Caco-2 (cell line): ENCODE measurements around the gene MAPT. TPM values are rescaled to one million over a fixed set of nuclear protein-coding genes. Genes with fewer than 3 reads are reported as not detected.

ENCODE experiments used
- Bru-seq: library from RNA; stranded (reverse); fragments of 400-500 nt; gene quantifications from one replicate; lab custom pipeline; 2021; lab: Mats Ljungman, UMichigan
- BruChase-seq, 2 experiments: library from RNA; stranded (reverse); fragments of 400-500 nt; gene quantifications; one replicate each; lab custom pipeline; 2021; lab: Mats Ljungman, UMichigan
- BruUV-seq: library from RNA; stranded (reverse); fragments of 400-500 nt; replicated peaks from 2 replicates; lab custom pipeline; 2021; lab: Mats Ljungman, UMichigan
- CTCF ChIA-PET: fragments of 300-600 bp; sonication (Branson Sonifier 250); formaldehyde crosslinking; loops from one replicate; lab custom pipeline; 2022; ENCODE audit warnings: antibody characterized with exemption; lab: Charles Lee
- POLR2A ChIA-PET: fragments of 300-600 bp; sonication (Branson Sonifier 250); formaldehyde crosslinking; loops from one replicate; lab custom pipeline; 2022; ENCODE audit warnings: antibody characterized with exemption; lab: Charles Lee
- DNase-seq, 2 experiments: peaks; one replicate each; pipeline versions ENCODE4 v3.0.0 to v3.0.0-alpha.2; 2020 to 2022
- H3K27me3 ChIP-seq: replicated peaks from 2 replicates; pipeline ENCODE4 v1.6.0; 2011; ENCODE audit warnings: low read length; ENCODE audit not compliant: control insufficient read depth, insufficient read depth
- H3K36me3 ChIP-seq: 2 replicates; pipeline ENCODE4 v1.5.1; 2011; ENCODE audit warnings: low read length; ENCODE audit not compliant: control insufficient read depth, insufficient read depth
- H3K4me1 ChIP-seq: fragments of 250-450 bp; sonication (Bioruptor Pico); 2 replicates; pipeline ENCODE4 v1.5.1; 2020; ENCODE audit warnings: mild to moderate bottlenecking
- H3K4me3 ChIP-seq: 2 replicates; pipeline ENCODE4 v1.5.1; 2011; ENCODE audit warnings: low read depth, mild to moderate bottlenecking, control low read depth, low read length
- H3K9me3 ChIP-seq: fragments of 250-450 bp; sonication (Bioruptor Pico); 2 replicates; pipeline ENCODE4 v1.5.1; 2020; ENCODE audit warnings: mild to moderate bottlenecking, moderate library complexity
- H3K27ac Mint-ChIP-seq: one replicate; pipeline ENCODE4 v1.8.0; 2022; ENCODE audit warnings: mixed read lengths; ENCODE audit not compliant: unreplicated experiment
- H3K27me3 Mint-ChIP-seq: one replicate; pipeline ENCODE4 v1.8.0; 2022; ENCODE audit warnings: mixed read lengths; ENCODE audit not compliant: insufficient read depth, unreplicated experiment
- H3K36me3 Mint-ChIP-seq: one replicate; pipeline ENCODE4 v1.8.0; 2022; ENCODE audit warnings: mild to moderate bottlenecking, mixed read lengths; ENCODE audit not compliant: insufficient read depth, unreplicated experiment
- H3K4me1 Mint-ChIP-seq: one replicate; pipeline ENCODE4 v1.8.0; 2022; ENCODE audit warnings: low read depth, mixed read lengths; ENCODE audit not compliant: unreplicated experiment
- H3K4me3 Mint-ChIP-seq: one replicate; pipeline ENCODE4 v1.8.0; 2022; ENCODE audit warnings: mild to moderate bottlenecking, moderate library complexity, mixed read lengths; ENCODE audit not compliant: unreplicated experiment
- H3K9me3 Mint-ChIP-seq: one replicate; pipeline ENCODE4 v1.8.0; 2022; ENCODE audit warnings: mixed read lengths; ENCODE audit not compliant: unreplicated experiment
- CTCF ChIP-seq, 2 experiments: fragments of 200-600 bp in 1 of 2; IDR thresholded peaks; 1 replicate in 1 of 2; 2 replicates in 1 of 2; pipeline versions ENCODE4 v1.5.1 to v1.8.0; 2011 to 2022; ENCODE audit warnings: antibody characterized with exemption in 1 of 2, control low read depth in 1 of 2, inconsistent platforms in 1 of 2, low read depth in 1 of 2, low read length in 1 of 2, mild to moderate bottlenecking in 1 of 2, moderate library complexity in 1 of 2; ENCODE audit not compliant: insufficient read depth in 1 of 2, severe bottlenecking in 1 of 2, unreplicated experiment in 1 of 2
- intact Hi-C: fragments of 100-400 bp; cut with micrococcal nuclease; formaldehyde crosslinking; loops from one replicate; pipeline ENCODE4 v1.10.0; 2022; ENCODE audit not compliant: unreplicated experiment
- long read RNA-seq: library from polyadenylated mRNA; stranded (forward); transcript quantifications from one replicate; pipeline ENCODE4 v2.0.0, GENCODE V29; 2022
- total RNA-seq: library from RNA; stranded (reverse); gene quantifications from 2 replicates; pipeline ENCODE4 v1.2.3, GENCODE V29; 2022

MAPT gene
- total RNA-seq (0.60 and 0.95 TPM in 2 replicates), Bru-seq, nascent RNA (percentile 19 among the genes with signal in this experiment), BruChase-seq, experiment 1, labeled RNA remaining after a 2-hour chase (percentile 19 among the genes with signal in this experiment), BruChase-seq, experiment 2, labeled RNA remaining after a 6-hour chase (percentile 17 among the genes with signal in this experiment)
- long read RNA-seq, partial matches to known transcripts = 0 of 1 reads
- long read RNA-seq, other reads (novel, unspliced or antisense) = 1 of 1 reads

DNA sequence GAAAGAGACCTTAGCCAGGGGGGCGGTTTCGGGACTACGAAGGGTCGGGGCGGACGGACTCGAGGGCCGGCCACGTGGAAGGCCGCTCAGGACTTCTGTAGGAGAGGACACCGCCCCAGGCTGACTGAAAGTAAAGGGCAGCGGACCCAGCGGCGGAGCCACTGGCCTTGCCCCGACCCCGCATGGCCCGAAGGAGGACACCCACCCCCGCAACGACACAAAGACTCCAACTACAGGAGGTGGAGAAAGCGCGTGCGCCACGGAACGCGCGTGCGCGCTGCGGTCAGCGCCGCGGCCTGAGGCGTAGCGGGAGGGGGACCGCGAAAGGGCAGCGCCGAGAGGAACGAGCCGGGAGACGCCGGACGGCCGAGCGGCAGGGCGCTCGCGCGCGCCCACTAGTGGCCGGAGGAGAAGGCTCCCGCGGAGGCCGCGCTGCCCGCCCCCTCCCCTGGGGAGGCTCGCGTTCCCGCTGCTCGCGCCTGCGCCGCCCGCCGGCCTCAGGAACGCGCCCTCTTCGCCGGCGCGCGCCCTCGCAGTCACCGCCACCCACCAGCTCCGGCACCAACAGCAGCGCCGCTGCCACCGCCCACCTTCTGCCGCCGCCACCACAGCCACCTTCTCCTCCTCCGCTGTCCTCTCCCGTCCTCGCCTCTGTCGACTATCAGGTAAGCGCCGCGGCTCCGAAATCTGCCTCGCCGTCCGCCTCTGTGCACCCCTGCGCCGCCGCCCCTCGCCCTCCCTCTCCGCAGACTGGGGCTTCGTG, at the start of gene MAPT:
TSS of gene MAPT (plus strand) at position 533 of the 763 bp plus-strand sequence. CDS start 67,784 bp downstream, outside the sequence.
- BruUV-seq = no TSS peak
- H3K9me3 ChIP-seq = no peaks in the 10 kb centered on the region
- no peaks in the 10 kb centered on the region for H3K36me3 ChIP-seq
- peak within 1 kb of the TSS; percentile 83 for H3K4me3 Mint-ChIP-seq
- no peaks in the 10 kb centered on the region for H3K36me3 Mint-ChIP-seq
- ChIA-PET POLR2A (interaction anchor here (0.6 kb wide), 1 partner anchor 577 kb away, joined by 4 read pairs; the partner anchor contains the start of gene MAP3K14), CTCF (interaction anchor here (0.6 to 0.9 kb wide), 6 partner anchors 11 to 227 kb away, joined by 3 to 6 read pairs (median 3); no protein-coding TSS in a partner anchor)
- peak; percentile 94 to 97 for DNase-seq
- peak; percentile 71 to 95 for TF ChIP-seq CTCF (IDR thresholded peaks at IDR 0.05; ENCODE audit: insufficient read depth in 1 of 2, low read depth in 1 of 2, low read length in 1 of 2, severe bottlenecking in 1 of 2, unreplicated experiment in 1 of 2)
- H3K9me3 Mint-ChIP-seq = no peaks in the 10 kb centered on the region
- intact Hi-C loops = loop anchor here (10.0 kb wide), 2 partner anchors 51 to 249 kb away; no protein-coding TSS in a partner anchor
- peaks cover 16% of the 10 kb centered on the region for H3K27me3 Mint-ChIP-seq
- no peaks in the 10 kb centered on the region for H3K4me1 Mint-ChIP-seq
- H3K27ac Mint-ChIP-seq = peak within 1 kb of the TSS; percentile 59
- 0 out of 2 replicates have a peak, but pooled peaks cover 1% of the 10 kb centered on the region for H3K27me3 ChIP-seq
- peak within 1 kb of the TSS; percentile 86 for H3K4me3 ChIP-seq
- peaks cover 7% of the 10 kb centered on the region; the same call in 1 of the 2 replicates for H3K4me1 ChIP-seq

GRCh38 chr17:45844695-45845375, 49.5 kb upstream of the MAPT start, which contains the start of gene SPPL2C:
Gene SPPL2C, plus strand, starts transcription at chr17:45844881. Its CDS starts 26 bp downstream, at chr17:45844907.
- POLR2A ChIA-PET = interaction anchor here (0.7 kb wide), 1 partner anchor 104 kb away, joined by 3 read pairs; no protein-coding TSS in a partner anchor
- intact Hi-C loops = no loop called here
- Histone ChIP-seq H3K4me3 (no peak within 1 kb of the TSS), H3K36me3 (no peaks in the 10 kb centered on the region), H3K4me1 (no peaks in the 10 kb centered on the region), H3K27me3 (no peaks in the 10 kb centered on the region; the same call in 1 of the 2 replicates), H3K9me3 (no peaks in the 10 kb centered on the region)
- no peak within 1 kb of the TSS for H3K27ac Mint-ChIP-seq
- no peak for TF ChIP-seq CTCF (IDR thresholded peaks at IDR 0.05; ENCODE audit: insufficient read depth in 1 of 2, low read depth in 1 of 2, low read length in 1 of 2, severe bottlenecking in 1 of 2, unreplicated experiment in 1 of 2)
- CTCF ChIA-PET = interaction anchor here (1.0 kb wide), 1 partner anchor 123 kb away, joined by 3 read pairs; no protein-coding TSS in a partner anchor
- H3K4me3 Mint-ChIP-seq = no peak within 1 kb of the TSS
- no peak for DNase-seq
- BruUV-seq = no TSS peak
- no peaks in the 10 kb centered on the region for H3K9me3 Mint-ChIP-seq
- peaks cover 2% of the 10 kb centered on the region for H3K36me3 Mint-ChIP-seq
- H3K27me3 Mint-ChIP-seq = peaks cover 12% of the 10 kb centered on the region
- no peaks in the 10 kb centered on the region for H3K4me1 Mint-ChIP-seq
